GM12875 (cell line): ENCODE results near the gene GRK5.

ENCODE experiments used
- H3K4me3 ChIP-seq: one replicate; pipeline ENCODE4 v1.5.1; 2011; ENCODE audit warnings: low read depth, low read length, control low read depth
- TF ChIP-seq, protein P1 (sequence below): IDR thresholded peaks from 2 replicates; pipeline ENCODE4 v1.5.1; 2011; ENCODE audit warnings: low read depth, mild to moderate bottlenecking, control low read depth, inconsistent platforms, low read length, moderate library complexity, borderline replicate concordance; ENCODE audit not compliant: insufficient read depth

Gene GRK5

DNA sequence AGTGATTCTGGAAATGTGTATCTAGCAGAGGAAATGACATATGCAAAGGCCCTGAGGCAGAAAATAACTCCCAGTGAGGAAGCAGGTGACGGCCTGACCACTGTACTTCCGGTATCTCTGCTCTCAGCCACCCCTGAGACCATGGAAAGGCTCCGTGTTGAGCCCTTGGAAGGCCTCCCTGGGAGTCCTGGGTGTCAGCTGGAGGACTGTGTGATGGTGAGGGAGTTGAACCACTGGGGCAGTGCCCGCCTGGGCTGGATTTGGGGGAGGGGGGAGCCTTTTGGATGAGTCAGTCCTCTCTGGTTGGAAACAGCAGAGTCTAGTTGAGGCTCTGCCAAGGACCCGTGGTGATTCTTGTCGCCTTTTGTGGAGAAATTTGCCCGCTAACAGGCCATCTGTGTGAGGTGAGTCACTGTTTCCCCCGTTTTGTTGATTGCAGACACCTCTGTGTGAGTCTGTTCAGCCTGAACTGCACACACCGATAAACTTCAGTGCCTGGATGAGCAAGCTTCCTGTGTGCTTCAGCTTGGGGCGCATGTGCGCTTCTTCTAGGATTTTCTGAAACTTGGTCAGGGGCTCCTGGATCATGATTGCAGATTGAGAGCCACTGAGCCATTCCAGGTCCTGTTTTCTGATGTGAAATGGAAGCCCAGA lies 98.6 kb downstream of the GRK5 start:
- peak overlapping the region; percentile 61 for H3K4me3 ChIP-seq
- TF ChIP-seq, protein P1, sequence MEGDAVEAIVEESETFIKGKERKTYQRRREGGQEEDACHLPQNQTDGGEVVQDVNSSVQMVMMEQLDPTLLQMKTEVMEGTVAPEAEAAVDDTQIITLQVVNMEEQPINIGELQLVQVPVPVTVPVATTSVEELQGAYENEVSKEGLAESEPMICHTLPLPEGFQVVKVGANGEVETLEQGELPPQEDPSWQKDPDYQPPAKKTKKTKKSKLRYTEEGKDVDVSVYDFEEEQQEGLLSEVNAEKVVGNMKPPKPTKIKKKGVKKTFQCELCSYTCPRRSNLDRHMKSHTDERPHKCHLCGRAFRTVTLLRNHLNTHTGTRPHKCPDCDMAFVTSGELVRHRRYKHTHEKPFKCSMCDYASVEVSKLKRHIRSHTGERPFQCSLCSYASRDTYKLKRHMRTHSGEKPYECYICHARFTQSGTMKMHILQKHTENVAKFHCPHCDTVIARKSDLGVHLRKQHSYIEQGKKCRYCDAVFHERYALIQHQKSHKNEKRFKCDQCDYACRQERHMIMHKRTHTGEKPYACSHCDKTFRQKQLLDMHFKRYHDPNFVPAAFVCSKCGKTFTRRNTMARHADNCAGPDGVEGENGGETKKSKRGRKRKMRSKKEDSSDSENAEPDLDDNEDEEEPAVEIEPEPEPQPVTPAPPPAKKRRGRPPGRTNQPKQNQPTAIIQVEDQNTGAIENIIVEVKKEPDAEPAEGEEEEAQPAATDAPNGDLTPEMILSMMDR, result no peak

DNA sequence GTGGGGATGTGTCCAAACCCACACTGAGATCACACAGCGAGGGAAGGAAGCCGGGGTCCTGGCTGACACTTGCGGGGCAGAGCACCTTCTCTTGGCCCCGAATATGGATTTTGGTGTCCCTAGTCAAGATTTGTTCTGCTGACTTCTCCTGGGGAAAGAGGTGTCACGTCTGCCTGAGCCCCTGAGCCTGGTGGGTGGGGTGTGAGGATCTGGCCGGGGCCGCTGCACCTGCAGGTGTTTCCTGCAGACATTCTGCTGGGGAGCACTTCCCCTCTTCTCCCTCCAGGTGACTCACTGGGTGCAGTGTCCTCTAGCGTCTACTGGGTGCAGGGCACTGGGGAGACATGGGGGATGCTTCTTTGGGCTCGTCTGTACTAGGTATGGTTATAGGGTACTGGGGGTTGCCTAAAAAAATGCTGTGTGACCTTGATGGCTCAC lies 99.2 kb downstream of the GRK5 start:
- peak overlapping the region; percentile 61 for H3K4me3 ChIP-seq
- TF ChIP-seq, protein P1, result peak; percentile 95

DNA sequence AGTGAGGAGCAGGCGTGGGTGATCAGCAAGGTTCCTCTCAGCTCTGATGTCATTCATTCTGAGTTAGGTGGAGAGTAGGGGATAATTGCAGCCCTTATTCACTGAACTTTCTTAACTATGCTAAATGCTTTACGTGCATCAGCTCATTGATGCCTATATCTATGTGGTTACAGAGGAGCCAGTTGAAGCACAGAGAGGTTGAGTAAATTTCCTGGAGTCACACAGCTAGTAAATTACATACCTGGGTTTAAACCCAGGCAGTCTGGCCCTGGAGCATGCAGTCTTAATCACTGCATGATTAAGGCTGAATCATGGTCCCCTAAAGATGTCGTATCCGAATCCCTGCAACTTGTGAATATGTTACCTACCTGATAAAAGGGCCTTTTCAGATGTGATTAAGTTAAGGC lies 99.6 kb downstream of the GRK5 start:
- TF ChIP-seq, protein P1, result no peak
- peak overlapping the region; percentile 61 for H3K4me3 ChIP-seq

DNA sequence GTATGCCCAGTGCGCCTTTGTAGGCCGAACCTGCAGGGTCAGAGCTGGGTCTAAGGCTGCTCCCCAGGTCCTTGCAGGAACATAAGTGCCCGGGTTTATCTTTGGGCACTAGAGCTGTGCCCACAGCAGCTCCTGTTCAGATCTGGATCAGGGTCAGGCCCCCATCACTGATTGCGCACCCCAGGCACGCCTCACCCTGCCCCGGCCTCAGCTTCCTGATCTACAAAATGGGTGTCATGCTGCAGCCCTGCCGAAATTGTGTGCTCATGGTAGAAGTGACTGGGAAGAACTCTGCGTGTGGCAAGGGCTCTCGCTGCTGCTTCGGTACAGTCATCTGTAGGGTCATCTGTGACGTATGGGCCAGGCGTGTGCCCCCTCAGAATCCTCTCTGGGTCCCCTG lies 100.7 kb downstream of the GRK5 start:
- TF ChIP-seq, protein P1, result no peak
- no peak overlapping the region for H3K4me3 ChIP-seq

DNA sequence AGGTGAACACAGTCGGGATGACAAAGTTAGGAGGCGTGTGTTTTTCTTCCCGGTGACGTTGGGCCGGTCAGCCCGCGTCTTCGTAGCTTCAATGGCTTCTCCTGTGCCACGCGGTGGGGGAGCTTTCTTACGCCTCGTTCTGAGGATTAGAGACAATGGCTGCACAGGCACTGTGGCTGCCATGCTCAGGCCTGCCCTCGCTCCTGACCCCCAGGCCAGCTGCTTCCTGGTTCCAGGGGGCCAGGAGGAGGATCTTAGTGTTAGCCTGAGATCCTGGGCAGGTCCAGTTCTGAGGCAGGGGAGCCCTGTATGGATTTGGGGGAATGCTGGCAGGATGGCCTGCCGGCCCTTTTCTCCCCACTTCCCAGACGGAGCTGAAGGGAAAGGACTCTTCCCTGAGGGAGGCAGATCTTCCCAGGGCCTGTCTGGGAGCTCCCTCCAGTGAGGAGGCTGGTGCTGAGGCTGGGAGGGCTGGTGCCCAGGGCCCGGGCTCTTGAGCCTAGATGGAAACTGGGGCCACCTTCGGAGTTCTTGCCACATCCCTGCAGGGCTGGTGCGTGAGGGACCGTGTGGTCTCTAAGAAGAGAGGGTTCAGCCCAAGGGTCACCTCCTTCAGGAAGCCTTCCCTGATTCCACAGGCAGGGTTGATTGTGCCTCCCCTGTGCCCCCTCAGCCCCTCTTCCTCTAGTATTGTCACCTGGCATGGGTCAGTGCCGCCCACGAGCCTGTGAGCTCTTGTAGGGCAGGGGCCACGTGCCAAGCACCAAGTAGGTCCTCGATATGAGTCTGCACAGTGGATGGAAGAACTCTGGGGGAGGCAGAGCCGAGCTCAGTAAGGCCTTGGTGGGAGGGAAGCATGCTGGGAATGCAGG lies 101.4 kb downstream of the GRK5 start:
- TF ChIP-seq, protein P1, result no peak
- no peak overlapping the region for H3K4me3 ChIP-seq

DNA sequence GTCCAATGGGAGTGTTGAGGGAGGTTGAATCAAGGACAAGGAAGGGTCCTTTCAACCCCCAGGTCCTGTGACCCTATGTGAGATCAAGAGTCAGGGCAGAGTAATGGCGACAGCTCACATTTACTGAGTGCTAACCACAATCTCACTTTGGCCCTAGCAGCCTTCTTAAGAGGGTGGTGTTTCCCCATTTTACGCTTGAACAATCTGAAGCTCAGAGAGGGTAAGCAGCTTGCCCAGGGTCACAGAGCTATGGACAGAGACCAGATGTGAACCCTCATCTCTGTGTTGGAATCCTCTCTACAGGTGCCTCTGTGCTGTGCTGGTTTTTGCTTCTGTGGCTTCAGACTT lies 102.0 kb downstream of the GRK5 start:
- TF ChIP-seq, protein P1, result no peak
- H3K4me3 ChIP-seq, result no peak overlapping the region

DNA sequence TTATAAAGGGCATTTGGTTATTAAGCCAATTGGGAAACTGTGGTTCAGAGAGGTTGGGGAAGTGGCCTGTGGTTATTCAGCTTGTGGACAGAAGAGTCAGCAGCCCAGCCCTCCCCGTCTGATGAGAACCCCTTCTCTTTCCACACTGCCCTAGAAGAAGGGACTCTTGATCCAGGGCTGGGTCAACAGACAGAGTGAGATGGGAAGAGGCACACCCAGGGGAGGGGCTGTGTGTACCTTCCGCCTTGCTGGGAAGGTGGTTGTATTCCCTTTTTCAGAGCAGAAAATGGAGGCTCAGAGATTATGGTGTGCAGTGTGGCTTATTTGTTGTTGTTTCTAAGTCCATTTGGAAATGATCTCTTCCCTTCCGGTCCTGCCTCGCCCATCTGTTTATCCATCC lies 103.4 kb downstream of the GRK5 start:
- TF ChIP-seq, protein P1, result no peak
- no peak overlapping the region for H3K4me3 ChIP-seq
